Vagina (tissue), 2 donors: ENCODE measurements around the gene UBN1. TPM values are rescaled to one million over a fixed set of nuclear protein-coding genes. Genes with fewer than 3 reads are reported as not detected.

Experiments used
- DNase-seq, 2 donors: peaks; one replicate each; pipeline ENCODE4 v3.0.0-alpha.2; 2017; ENCODE audit errors: extremely low spot score in 2 of 2
- H3K27ac ChIP-seq: fragments of 200-600 bp; sonication (generic); one replicate; pipeline ENCODE4 v1.5.1; 2019
- H3K27me3 ChIP-seq: fragments of 200-600 bp; sonication (generic); one replicate; pipeline ENCODE4 v1.5.1; 2019
- H3K36me3 ChIP-seq, 2 donors: fragments of 200-600 bp; sonication (generic); one replicate each; pipeline ENCODE4 v1.5.1; 2017 to 2019
- H3K4me1 ChIP-seq: fragments of 200-600 bp; sonication (generic); one replicate; pipeline ENCODE4 v1.5.1; 2019
- H3K4me3 ChIP-seq, 2 donors: fragments of 200-600 bp; sonication (generic); 1 replicate in 1 of 2; 2 replicates in 1 of 2; pipeline ENCODE4 v1.5.1; 2016 to 2019
- H3K9me3 ChIP-seq: fragments of 200-600 bp; sonication (generic); one replicate; pipeline ENCODE4 v1.5.1; 2019
- POLR2A ChIP-seq, 2 donors: fragments of 450-650 bp; IDR thresholded peaks; one replicate each; pipeline ENCODE4 v1.6.1; 2017; ENCODE audit warnings: antibody characterized with exemption in 2 of 2, mild to moderate bottlenecking in 2 of 2, moderate library complexity in 2 of 2
- POLR2AphosphoS5 ChIP-seq, 2 donors: sonication (generic); formaldehyde crosslinking; IDR thresholded peaks; one replicate each; pipeline ENCODE4 v1.9.0; 2017; ENCODE audit warnings: antibody characterized with exemption in 2 of 2, mild to moderate bottlenecking in 2 of 2, low read depth in 1 of 2; ENCODE audit not compliant: insufficient read depth in 1 of 2
- intact Hi-C: fragments of 100-400 bp; cut with DNase I; formaldehyde crosslinking; loops from one replicate; pipeline ENCODE4 v1.15.1; 2023
- total RNA-seq: library from RNA; depleted of rRNA; stranded (reverse); fragments of >200 nt; gene quantifications from one replicate; pipeline ENCODE4 v1.2.3, GENCODE V29; 2016
- TF ChIP-seq, protein P1 (sequence below), 3 experiments: fragments of 450-650 bp in 2 of 3; fragments of 200-600 bp in 1 of 3; sonication (generic) in 1 of 3; IDR thresholded peaks; one replicate each; pipeline ENCODE4 v1.5.1; 2017 to 2019; ENCODE audit warnings: antibody characterized with exemption in 3 of 3, mild to moderate bottlenecking in 2 of 3, moderate library complexity in 2 of 3

The UBN1 gene
- total RNA-seq, 1 donor from 2014 or later = 17.2 TPM

DNA sequence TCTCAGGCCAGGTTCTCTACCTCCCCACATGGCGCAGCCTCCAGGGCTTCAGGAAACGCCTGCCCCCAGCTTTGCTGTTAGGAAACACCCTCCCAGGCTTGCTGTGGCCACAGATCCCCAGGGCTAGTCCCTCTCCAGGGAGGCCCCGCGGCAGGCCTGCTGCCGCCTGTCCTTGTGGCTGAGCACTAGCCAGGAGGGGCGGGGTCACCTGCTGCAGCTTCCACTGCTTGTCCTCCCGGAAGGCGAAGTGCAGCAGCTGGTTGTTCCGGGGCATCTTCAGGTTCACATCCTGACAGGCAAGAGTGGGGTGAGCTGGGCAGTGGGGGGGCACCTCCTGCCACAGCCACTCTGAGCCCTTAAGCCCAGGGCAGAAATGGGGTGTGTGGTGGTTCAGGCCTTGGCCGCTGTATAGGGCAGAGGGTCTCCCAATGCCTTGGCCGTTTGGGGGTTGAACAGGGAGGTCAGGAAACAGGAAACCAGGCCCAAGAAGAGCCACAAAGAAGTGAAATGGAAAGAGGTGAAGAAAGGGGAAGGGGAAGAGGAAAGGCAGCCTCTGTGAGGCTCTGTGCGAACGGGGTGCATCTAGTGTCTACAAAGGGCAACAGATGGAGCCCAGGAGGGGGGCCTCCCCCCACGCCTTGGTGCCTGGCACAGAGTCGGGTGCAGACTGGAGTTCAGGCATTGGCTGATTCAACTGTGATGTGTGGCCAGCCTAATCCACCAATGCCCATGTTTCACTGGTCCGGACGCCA is 46.8 kb upstream of the UBN1 start:
- peaks cover 0 to 21% of the 10 kb centered on the region in 2 donors for H3K36me3 ChIP-seq
- no peak overlapping the region for H3K27ac ChIP-seq
- H3K9me3 ChIP-seq = no peaks in the 10 kb centered on the region
- no peak for TF ChIP-seq POLR2A (IDR thresholded peaks at IDR 0.05)
- no peak for TF ChIP-seq POLR2AphosphoS5 (IDR thresholded peaks at IDR 0.05; ENCODE audit: insufficient read depth in 1 of 2, low read depth in 1 of 2)
- TF ChIP-seq, protein P1, sequence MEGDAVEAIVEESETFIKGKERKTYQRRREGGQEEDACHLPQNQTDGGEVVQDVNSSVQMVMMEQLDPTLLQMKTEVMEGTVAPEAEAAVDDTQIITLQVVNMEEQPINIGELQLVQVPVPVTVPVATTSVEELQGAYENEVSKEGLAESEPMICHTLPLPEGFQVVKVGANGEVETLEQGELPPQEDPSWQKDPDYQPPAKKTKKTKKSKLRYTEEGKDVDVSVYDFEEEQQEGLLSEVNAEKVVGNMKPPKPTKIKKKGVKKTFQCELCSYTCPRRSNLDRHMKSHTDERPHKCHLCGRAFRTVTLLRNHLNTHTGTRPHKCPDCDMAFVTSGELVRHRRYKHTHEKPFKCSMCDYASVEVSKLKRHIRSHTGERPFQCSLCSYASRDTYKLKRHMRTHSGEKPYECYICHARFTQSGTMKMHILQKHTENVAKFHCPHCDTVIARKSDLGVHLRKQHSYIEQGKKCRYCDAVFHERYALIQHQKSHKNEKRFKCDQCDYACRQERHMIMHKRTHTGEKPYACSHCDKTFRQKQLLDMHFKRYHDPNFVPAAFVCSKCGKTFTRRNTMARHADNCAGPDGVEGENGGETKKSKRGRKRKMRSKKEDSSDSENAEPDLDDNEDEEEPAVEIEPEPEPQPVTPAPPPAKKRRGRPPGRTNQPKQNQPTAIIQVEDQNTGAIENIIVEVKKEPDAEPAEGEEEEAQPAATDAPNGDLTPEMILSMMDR (IDR thresholded peaks at IDR 0.05) = no peak
- peaks cover 30% of the 10 kb centered on the region for H3K4me1 ChIP-seq
- intact Hi-C loops = no loop called here
- no peak for DNase-seq
- H3K4me3 ChIP-seq = no peak overlapping the region
- H3K27me3 ChIP-seq = no peaks in the 10 kb centered on the region

DNA sequence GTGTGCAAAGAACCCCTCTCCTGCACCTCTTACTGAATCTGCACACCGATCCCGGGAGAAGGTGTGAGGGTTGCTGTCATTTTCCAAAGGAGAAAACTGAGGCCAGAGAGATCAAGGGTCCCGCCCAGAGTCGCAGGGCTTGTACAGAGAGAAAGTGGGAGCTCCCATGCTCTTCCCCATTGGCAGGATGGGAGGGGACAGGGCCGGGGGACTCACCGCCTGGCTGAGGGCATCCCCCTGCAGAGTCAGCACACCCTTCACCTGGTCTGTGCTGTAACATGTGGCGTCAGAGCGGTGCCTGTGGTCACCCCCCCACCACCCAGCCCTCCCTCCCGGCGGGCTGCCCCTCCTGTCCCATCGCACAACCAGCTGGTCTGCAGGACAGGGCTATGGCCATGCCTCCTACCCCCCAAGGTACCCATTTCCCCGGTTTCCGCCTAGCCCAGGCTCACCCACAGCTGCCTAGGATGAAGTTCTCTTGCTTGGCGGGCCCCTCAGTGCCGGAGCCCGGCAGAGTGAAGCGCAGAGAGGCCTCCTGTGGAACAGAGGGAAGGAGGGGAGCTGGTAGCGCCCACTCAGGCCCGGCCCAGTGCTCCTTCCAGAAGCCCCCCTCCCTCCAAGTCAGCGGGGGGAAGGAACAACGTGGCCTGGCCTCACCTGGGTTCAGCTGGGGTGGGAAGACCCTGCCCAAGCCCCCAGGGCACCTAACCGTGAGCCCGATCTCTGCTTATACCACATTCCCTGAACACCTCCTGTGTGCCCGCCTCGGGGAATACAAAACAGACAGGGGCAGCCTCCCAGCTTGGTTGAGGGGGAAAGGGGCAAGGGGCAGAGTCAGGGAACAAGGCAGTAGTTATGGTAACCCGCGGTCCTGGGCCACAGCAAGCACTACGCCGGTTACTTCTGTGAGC is 46.0 kb upstream of the UBN1 start:
- peaks cover 0 to 25% of the 10 kb centered on the region in 2 donors for H3K36me3 ChIP-seq
- H3K4me1 ChIP-seq = peaks cover 30% of the 10 kb centered on the region
- H3K9me3 ChIP-seq = no peaks in the 10 kb centered on the region
- H3K27ac ChIP-seq = peak overlapping the region; percentile 83
- TF ChIP-seq POLR2AphosphoS5 (IDR thresholded peaks at IDR 0.05; ENCODE audit: insufficient read depth in 1 of 2, low read depth in 1 of 2) = no peak
- TF ChIP-seq POLR2A (IDR thresholded peaks at IDR 0.05) = no peak
- TF ChIP-seq, protein P1 (IDR thresholded peaks at IDR 0.05) = no peak
- no peaks in the 10 kb centered on the region for H3K27me3 ChIP-seq
- intact Hi-C loops = no loop called here
- no peak for DNase-seq
- peak overlapping the region; percentile 68 to 96 for H3K4me3 ChIP-seq

DNA sequence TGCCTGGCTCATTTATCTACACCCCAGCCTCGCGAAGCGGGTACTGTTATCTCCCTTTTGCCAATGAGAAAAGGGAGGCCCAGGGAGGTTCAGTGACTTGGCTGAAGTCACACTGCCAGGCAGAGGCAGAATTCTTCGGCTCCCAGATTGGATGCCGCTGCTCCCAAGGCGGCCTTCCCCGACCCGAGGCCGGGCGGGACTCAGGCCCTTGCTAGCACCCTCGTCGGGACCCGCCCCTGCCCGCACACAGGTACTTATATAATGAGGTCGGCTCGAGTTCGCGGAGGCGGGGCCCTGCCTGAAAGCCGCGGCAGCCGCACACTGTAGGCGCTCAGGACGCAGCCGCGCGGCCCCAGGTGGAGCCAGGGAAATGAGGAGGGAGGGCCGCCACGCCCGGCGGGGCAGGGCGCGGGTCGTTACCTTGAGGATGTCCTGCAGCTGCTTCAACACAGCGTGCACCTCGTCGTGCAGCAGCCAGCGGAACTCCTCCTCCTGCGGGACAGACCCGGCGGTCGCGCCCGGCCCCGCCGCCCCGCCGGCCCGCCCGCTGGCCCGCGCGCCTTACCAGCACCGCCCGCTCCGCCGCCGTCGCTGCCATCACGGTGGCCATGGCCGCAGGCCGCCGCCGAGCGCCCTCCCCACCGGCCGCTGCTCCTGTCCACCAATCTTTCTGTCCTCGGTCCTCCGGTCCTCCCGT is 45.2 kb upstream of the UBN1 start, which contains the start of gene ROGDI:
TSS of gene ROGDI (minus strand) at position 672 of the 697 bp plus-strand sequence. CDS start at position 610, 62 bp downstream.
- Histone ChIP-seq H3K4me3 (peak within 1 kb of the TSS; percentile 68 to 96), H3K36me3 (peaks cover 0 to 28% of the 10 kb centered on the region in 2 donors), H3K4me1 (peaks cover 30% of the 10 kb centered on the region), H3K27me3 (no peaks in the 10 kb centered on the region), H3K9me3 (no peaks in the 10 kb centered on the region), H3K27ac (peak within 1 kb of the TSS; percentile 83)
- no peak for DNase-seq
- intact Hi-C loops = no loop called here
- TF ChIP-seq POLR2AphosphoS5 (IDR thresholded peaks at IDR 0.05; ENCODE audit: insufficient read depth in 1 of 2, low read depth in 1 of 2) = peak; percentile 12 to 57
- TF ChIP-seq, protein P1 (IDR thresholded peaks at IDR 0.05) = no peak

DNA sequence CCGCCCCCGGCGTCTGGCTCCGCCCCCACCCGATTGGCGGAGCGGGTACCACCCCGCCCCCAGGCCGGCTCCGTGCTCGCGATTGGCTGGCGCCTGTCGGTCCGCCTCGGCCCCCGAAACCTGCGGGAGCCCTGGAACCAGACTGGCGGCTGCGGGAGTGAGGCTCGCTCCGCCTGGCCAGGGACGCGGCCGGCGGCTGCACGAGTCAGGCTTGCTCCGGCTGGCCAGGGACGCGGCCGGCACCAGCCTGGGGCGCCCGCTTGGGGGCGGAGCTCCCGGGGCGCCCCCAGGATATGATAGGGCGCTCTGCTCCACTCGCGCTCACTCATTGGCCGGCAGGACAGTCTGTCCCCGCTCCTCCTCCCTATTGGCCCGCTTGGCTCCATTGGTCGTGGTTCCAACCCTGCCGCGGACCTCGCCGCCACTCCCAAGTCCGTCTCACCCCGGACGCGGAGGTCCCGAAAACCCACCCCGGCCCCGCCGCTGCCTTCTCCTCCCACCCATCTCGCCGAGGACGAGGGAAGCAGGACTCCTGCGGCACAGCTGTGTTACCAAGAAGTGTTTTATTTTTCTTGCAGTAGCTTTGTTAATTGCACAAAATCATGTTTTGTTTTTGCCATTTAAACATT is 44.5 kb upstream of the UBN1 start:
- no peaks in the 10 kb centered on the region for H3K27me3 ChIP-seq
- intact Hi-C loops = no loop called here
- H3K27ac ChIP-seq = peak overlapping the region; percentile 83
- peak in 1 of 2 donors; percentile 33 for TF ChIP-seq POLR2AphosphoS5 (IDR thresholded peaks at IDR 0.05; ENCODE audit: insufficient read depth in 1 of 2, low read depth in 1 of 2)
- no peak for TF ChIP-seq POLR2A (IDR thresholded peaks at IDR 0.05)
- TF ChIP-seq, protein P1 (IDR thresholded peaks at IDR 0.05) = peak in 1 of 3 experiments; percentile 13
- H3K36me3 ChIP-seq = peaks cover 0 to 23% of the 10 kb centered on the region in 2 donors
- no peaks in the 10 kb centered on the region for H3K9me3 ChIP-seq
- H3K4me3 ChIP-seq = peak overlapping the region; percentile 68 to 96
- DNase-seq = peak in 1 of 2 donors; percentile 93
- peaks cover 30% of the 10 kb centered on the region for H3K4me1 ChIP-seq
